Measurements from ENCODE around the gene FOXRED2.

The FOXRED2 gene

GRCh38 chr22:36442506-36443197 lies 64.2 kb downstream of the FOXRED2 start:
- Histone ChIP-seq H3K4me1 (ENCODE audit: low read length) (peaks cover 17% of the 10 kb centered on the region), H3K4me2 (ENCODE audit: low read length) (peak overlapping the region; percentile 44), H3K27ac (ENCODE audit: low read length) (no peak overlapping the region)

GRCh38 chr22:36440429-36441002 lies 66.3 kb downstream of the FOXRED2 start:
- TF ChIP-seq CTCF (IDR thresholded peaks at IDR 0.05; ENCODE audit: low read depth, low read length) (no peak), EZH2phosphoT487 (IDR thresholded peaks at IDR 0.05; ENCODE audit: low read depth) (no peak)
- H3K27me3 ChIP-seq (ENCODE audit: low read depth, low read length) = no peaks in the 10 kb centered on the region
- H3K4me3 ChIP-seq (ENCODE audit: low read length) = no peak overlapping the region
- H3K4me1 ChIP-seq (ENCODE audit: low read length) = peaks cover 28% of the 10 kb centered on the region
- no peak overlapping the region for H3K9ac ChIP-seq (ENCODE audit: low read length)
- no peaks in the 10 kb centered on the region for H3K79me2 ChIP-seq (ENCODE audit: low read length)
- no peak overlapping the region for H2AFZ ChIP-seq (ENCODE audit: low read depth, low read length)
- no peaks in the 10 kb centered on the region for H4K20me1 ChIP-seq (ENCODE audit: insufficient read depth, low read length)
- H3K9me3 ChIP-seq (ENCODE audit: insufficient read depth, low read length) = no peaks in the 10 kb centered on the region
- no peaks in the 10 kb centered on the region for H3K36me3 ChIP-seq (replicated peaks; ENCODE audit: low read depth, low read length)
- H3K4me2 ChIP-seq (ENCODE audit: low read length) = no peak overlapping the region
- H3K27ac ChIP-seq (ENCODE audit: low read length) = no peak overlapping the region

More at GRCh38 chr22:36442506-36443197, 64.2 kb downstream of the FOXRED2 start:
- Histone ChIP-seq H3K79me2 (ENCODE audit: low read length) (no peaks in the 10 kb centered on the region), H2AFZ (ENCODE audit: low read depth, low read length) (no peak overlapping the region), H3K9ac (ENCODE audit: low read length) (no peak overlapping the region), H3K4me3 (ENCODE audit: low read length) (0 out of 2 replicates have a peak overlapping the region, but pooled peaks have one; percentile 27), H3K27me3 (ENCODE audit: low read depth, low read length) (no peaks in the 10 kb centered on the region), H3K9me3 (ENCODE audit: insufficient read depth, low read length) (no peaks in the 10 kb centered on the region), H4K20me1 (ENCODE audit: insufficient read depth, low read length) (no peaks in the 10 kb centered on the region), H3K36me3 (replicated peaks; ENCODE audit: low read depth, low read length) (no peaks in the 10 kb centered on the region)
- TF ChIP-seq CTCF (IDR thresholded peaks at IDR 0.05; ENCODE audit: low read depth, low read length) (no peak), EZH2phosphoT487 (IDR thresholded peaks at IDR 0.05; ENCODE audit: low read depth) (no peak)

- no peaks in the 10 kb centered on the region for H3K79me2 ChIP-seq (ENCODE audit: low read length)
- no peak overlapping the region for H3K27ac ChIP-seq (ENCODE audit: low read length)
- H3K4me2 ChIP-seq (ENCODE audit: low read length) = no peak overlapping the region
- no peaks in the 10 kb centered on the region for H3K36me3 ChIP-seq (replicated peaks; ENCODE audit: low read depth, low read length)
- H3K9me3 ChIP-seq (ENCODE audit: insufficient read depth, low read length) = no peaks in the 10 kb centered on the region
- H3K27me3 ChIP-seq (ENCODE audit: low read depth, low read length) = no peaks in the 10 kb centered on the region
- H2AFZ ChIP-seq (ENCODE audit: low read depth, low read length) = no peak overlapping the region
- peaks cover 36% of the 10 kb centered on the region for H3K4me1 ChIP-seq (ENCODE audit: low read length)
- H3K9ac ChIP-seq (ENCODE audit: low read length) = no peak overlapping the region
- no peak overlapping the region for H3K4me3 ChIP-seq (ENCODE audit: low read length)
- TF ChIP-seq CTCF (IDR thresholded peaks at IDR 0.05; ENCODE audit: low read depth, low read length) (no peak), EZH2phosphoT487 (IDR thresholded peaks at IDR 0.05; ENCODE audit: low read depth) (no peak)
- H4K20me1 ChIP-seq (ENCODE audit: insufficient read depth, low read length) = no peaks in the 10 kb centered on the region
Measured at GRCh38 chr22:36439481-36440271, 67.2 kb downstream of the FOXRED2 start.

Data from OCI-LY3 (cell line).